GM21825 (cell line): ENCODE results near the gene DES.

Source experiments
- ATAC-seq: cut with Tn5 transposase; IDR thresholded peaks from one replicate; pipeline ENCODE4 v1.9.1; 2021; ENCODE audit warnings: mild to moderate bottlenecking, moderate library complexity; ENCODE audit not compliant: unreplicated experiment

Gene DES

GRCh38 chr2:219470429-219470828 lies 52.3 kb downstream of the DES start:
- no peak for ATAC-seq

- no peak for ATAC-seq
Measured at GRCh38 chr2:219471476-219472371, 53.5 kb downstream of the DES start.

- ATAC-seq: no peak
Measured at GRCh38 chr2:219472629-219473187, 54.5 kb downstream of the DES start.

GRCh38 chr2:219473511-219473910 lies 55.3 kb downstream of the DES start:
- ATAC-seq: no peak

GRCh38 chr2:219474285-219475060 lies 56.3 kb downstream of the DES start:
- no peak for ATAC-seq

- no peak for ATAC-seq
Measured at GRCh38 chr2:219475278-219475677, 57.1 kb downstream of the DES start.

GRCh38 chr2:219475697-219476651 lies 57.8 kb downstream of the DES start:
- ATAC-seq: no peak
